Gastrocnemius medialis (tissue), 4 donors: ENCODE data around the gene ANKAR. TPM values are rescaled to one million over a fixed set of nuclear protein-coding genes. Genes with fewer than 3 reads are reported as not detected.
"Not testable (repeated sequence)": the region's sequence is repeated elsewhere in the genome, so short reads cannot be mapped to it uniquely, and the experiment has no call there.

Experiments
- ATAC-seq, 2 donors: fragments of 150-250 bp; one replicate each; pipeline ENCODE4 v1.9.1; 2016
- DNase-seq, 2 donors: peaks; one replicate each; pipeline ENCODE4 v3.0.0-alpha.2; 2019
- H3K27ac ChIP-seq, 4 donors: fragments of 200-600 bp; sonication (generic); 1 replicate in 1 of 4; 2 replicates in 3 of 4; pipeline ENCODE4 v1.5.1; 2016 to 2018; ENCODE audit warnings: mild to moderate bottlenecking in 2 of 4, moderate library complexity in 1 of 4
- H3K27me3 ChIP-seq, 3 donors: fragments of 200-600 bp; sonication (generic) in 2 of 3; 1 replicate in 1 of 3; 2 replicates in 2 of 3; pipeline versions ENCODE4 v1.5.1 to v1.6.0; 2016 to 2019; ENCODE audit warnings: mild to moderate bottlenecking in 1 of 3, moderate library complexity in 1 of 3
- H3K36me3 ChIP-seq, 2 donors: fragments of 200-600 bp; sonication (generic) in 1 of 2; one replicate each; pipeline ENCODE4 v1.5.1; 2017 to 2018
- H3K4me1 ChIP-seq, 2 donors: fragments of 200-600 bp; sonication (generic) in 1 of 2; one replicate each; pipeline ENCODE4 v1.5.1; 2016 to 2017; ENCODE audit warnings: mild to moderate bottlenecking in 2 of 2
- H3K4me3 ChIP-seq, 4 donors: fragments of 200-600 bp; sonication (generic) in 3 of 4; 1 replicate in 1 of 4; 2 replicates in 3 of 4; pipeline ENCODE4 v1.5.1; 2016 to 2019; ENCODE audit warnings: mild to moderate bottlenecking in 2 of 4
- H3K9me3 ChIP-seq, 3 donors: fragments of 200-600 bp; sonication (generic) in 2 of 3; 1 replicate in 1 of 3; 2 replicates in 2 of 3; pipeline ENCODE4 v1.5.1; 2016 to 2019
- CTCF ChIP-seq, 5 experiments: fragments of 450-650 bp in 3 of 5; fragments of 200-600 bp in 2 of 5; sonication (generic) in 2 of 5; IDR thresholded peaks in 4 of 5; conservative IDR thresholded peaks in 1 of 5; 1 replicate in 4 of 5; 2 replicates in 1 of 5; pipeline ENCODE4 v1.5.1; 2016 to 2019; ENCODE audit warnings: antibody characterized with exemption in 5 of 5, mild to moderate bottlenecking in 3 of 5, moderate library complexity in 3 of 5
- POLR2A ChIP-seq, 2 donors: fragments of 450-650 bp; IDR thresholded peaks; one replicate each; pipeline ENCODE4 v1.6.1; 2017; ENCODE audit warnings: antibody characterized with exemption in 2 of 2, mild to moderate bottlenecking in 2 of 2, moderate library complexity in 2 of 2
- in situ Hi-C, 4 donors: fragments of 200-750 bp; cut with MboI; loops; one replicate each; pipeline versions ENCODE4 v1.15.0 to v1.8.0; 2017; ENCODE audit warnings: low sequenced_read_pairs in 4 of 4
- intact Hi-C: fragments of 100-400 bp; cut with DNase I; formaldehyde crosslinking; loops from one replicate; pipeline ENCODE4 v1.15.1; 2023; ENCODE audit warnings: low total_unique reads
- total RNA-seq, 4 donors: library from RNA; depleted of rRNA; stranded (reverse); fragments of >200 nt; gene quantifications; one replicate each; pipeline versions ENCODE4 v1.1.0 to v1.2.3, GENCODE V29; 2016

The ANKAR gene
- total RNA-seq, 4 donors from 2014 or later, result 3.4 to 13.1 (median 5.9) TPM

- Histone ChIP-seq H3K27ac (no peak overlapping the region), H3K4me1 (no peaks in the 10 kb centered on the region), H3K36me3 (peaks cover 0 to 13% of the 10 kb centered on the region in 2 donors), H3K9me3 (no peaks in the 10 kb centered on the region), H3K27me3 (no peaks in the 10 kb centered on the region), H3K4me3 (no peak overlapping the region)
- no peak for DNase-seq
- in situ Hi-C loops, result no loop called here
- TF ChIP-seq POLR2A (IDR thresholded peaks at IDR 0.05) (no peak), CTCF (IDR thresholded peaks at IDR 0.05 in 4 of 5, conservative IDR thresholded peaks at IDR 0.05 in 1 of 5) (no peak)
- ATAC-seq, result no peak
- intact Hi-C loops, result no loop called here
These were observed 35.2 kb downstream of the ANKAR start for GRCh38 chr2:189709501-189710221.

- ATAC-seq, H3K9me3 ChIP-seq, H3K36me3 ChIP-seq, in situ Hi-C loops, intact Hi-C loops, H3K4me3 ChIP-seq, H3K4me1 ChIP-seq, H3K27ac ChIP-seq, DNase-seq, H3K27me3 ChIP-seq: not testable (repeated sequence)
These were observed 43.1 kb downstream of the ANKAR start for GRCh38 chr2:189717593-189717992.

GRCh38 chr2:189719571-189719970 lies 45.1 kb downstream of the ANKAR start:
- Histone ChIP-seq H3K4me3 (no peak overlapping the region), H3K27me3 (no peaks in the 10 kb centered on the region), H3K9me3 (no peaks in the 10 kb centered on the region), H3K36me3 (no peaks in the 10 kb centered on the region), H3K27ac (no peak overlapping the region), H3K4me1 (no peaks in the 10 kb centered on the region)
- no peak for TF ChIP-seq CTCF (IDR thresholded peaks at IDR 0.05 in 4 of 5, conservative IDR thresholded peaks at IDR 0.05 in 1 of 5)
- in situ Hi-C loops (no loop called here), intact Hi-C loops (no loop called here)
- ATAC-seq, result no peak
- DNase-seq, result no peak

GRCh38 chr2:189723192-189723591 lies 48.7 kb downstream of the ANKAR start:
- no peaks in the 10 kb centered on the region for H3K27me3 ChIP-seq
- no peaks in the 10 kb centered on the region for H3K4me1 ChIP-seq
- no peak overlapping the region for H3K27ac ChIP-seq
- no peak overlapping the region for H3K4me3 ChIP-seq
- TF ChIP-seq CTCF (IDR thresholded peaks at IDR 0.05 in 4 of 5, conservative IDR thresholded peaks at IDR 0.05 in 1 of 5), result no peak
- no peak for TF ChIP-seq POLR2A (IDR thresholded peaks at IDR 0.05)
- intact Hi-C loops, result no loop called here
- H3K9me3 ChIP-seq, result no peaks in the 10 kb centered on the region
- ATAC-seq (no peak), DNase-seq (no peak)
- in situ Hi-C loops, result no loop called here
- H3K36me3 ChIP-seq, result no peaks in the 10 kb centered on the region

Other genes starting within 250 kb of the ANKAR start
- 10 to 100 TPM; 14.0 to 21.4 (median 16.7) TPM for gene WDR75, start 233.2 kb upstream of the ANKAR start, total RNA-seq
- 10 to 100 TPM; 24.8 to 81.8 (median 37.4) TPM for gene SLC40A1, start 93.9 kb upstream of the ANKAR start, total RNA-seq
- 100 to 1,000 TPM in 1 of 4 donors, 10 to 100 TPM in 3; 68.1 to 114 (median 87.3) TPM for gene ASNSD1, start 13.2 kb upstream of the ANKAR start, total RNA-seq
- 10 to 100 TPM in 1 of 4 donors, 1 to 10 TPM in 3; 2.1 to 15.6 (median 6.5) TPM for gene OSGEPL1, start 88.1 kb downstream of the ANKAR start, total RNA-seq
- 10 to 100 TPM; 13.3 to 38.9 (median 23.7) TPM for gene ORMDL1, start 109.7 kb downstream of the ANKAR start, total RNA-seq
- gene PMS1, start 109.8 kb downstream of the ANKAR start, total RNA-seq, result 10 to 100 TPM in 1 of 4 donors, 1 to 10 TPM in 3; 6.9 to 12.0 (median 8.8) TPM